ENCODE results near the gene RPRD2.

Gene RPRD2

DNA sequence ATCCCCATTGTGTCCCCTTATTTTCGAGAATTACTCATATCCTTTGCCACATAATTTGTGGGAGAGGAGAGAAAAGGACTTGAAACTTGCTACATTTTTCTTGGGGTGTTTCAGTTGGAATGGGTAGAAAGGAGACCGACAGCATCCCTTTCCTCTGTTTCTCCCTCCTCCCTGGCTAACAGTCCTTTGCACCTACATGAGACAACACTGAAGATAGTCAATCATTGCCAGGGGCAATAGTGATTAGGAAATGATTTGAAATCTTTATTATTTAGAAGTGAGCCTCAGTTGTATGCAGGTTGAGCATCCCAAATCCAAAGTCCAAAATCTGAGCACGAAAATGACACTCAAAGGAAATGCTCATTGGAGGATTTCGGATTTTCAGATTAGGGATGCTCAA, 115.4 kb downstream of the RPRD2 start:
- Histone ChIP-seq H3K36me3 (ENCODE audit: insufficient read depth, insufficient read length, low read length) (no peaks in the 10 kb centered on the region), H3K9ac (ENCODE audit: insufficient read length, low read depth) (no peak overlapping the region), H3K9me3 (ENCODE audit: insufficient read depth, low read length) (no peaks in the 10 kb centered on the region), H3K4me3 (ENCODE audit: insufficient read length, low read depth) (no peak overlapping the region), H3K4me1 (ENCODE audit: insufficient read depth, insufficient read length) (no peaks in the 10 kb centered on the region), H3K27me3 (ENCODE audit: insufficient read depth, insufficient read length) (no peaks in the 10 kb centered on the region)
- no peak for TF ChIP-seq ZNF274 (IDR thresholded peaks at IDR 0.05; ENCODE audit: low read depth, low read length)
- no peak for TF ChIP-seq SUZ12 (IDR thresholded peaks at IDR 0.05; ENCODE audit: extremely low read depth, insufficient read depth, insufficient read length)
- no peak for TF ChIP-seq YY1 (IDR thresholded peaks at IDR 0.05; ENCODE audit: insufficient read depth, insufficient read length)
- no peak for DNase-seq (ENCODE audit: low read depth, low spot score)

- Histone ChIP-seq H3K4me3 (ENCODE audit: insufficient read length, low read depth) (no peak overlapping the region), H3K36me3 (ENCODE audit: insufficient read depth, insufficient read length, low read length) (no peaks in the 10 kb centered on the region), H3K4me1 (ENCODE audit: insufficient read depth, insufficient read length) (no peaks in the 10 kb centered on the region), H3K9me3 (ENCODE audit: insufficient read depth, low read length) (no peaks in the 10 kb centered on the region), H3K9ac (ENCODE audit: insufficient read length, low read depth) (no peak overlapping the region), H3K27me3 (ENCODE audit: insufficient read depth, insufficient read length) (no peaks in the 10 kb centered on the region)
- TF ChIP-seq YY1 (IDR thresholded peaks at IDR 0.05; ENCODE audit: insufficient read depth, insufficient read length) (no peak), SUZ12 (IDR thresholded peaks at IDR 0.05; ENCODE audit: extremely low read depth, insufficient read depth, insufficient read length) (no peak), ZNF274 (IDR thresholded peaks at IDR 0.05; ENCODE audit: low read depth, low read length) (no peak)
- DNase-seq (ENCODE audit: low read depth, low spot score): no peak
These were observed 116.0 kb downstream of the RPRD2 start for GRCh38 chr1:150479927-150480352.

DNA sequence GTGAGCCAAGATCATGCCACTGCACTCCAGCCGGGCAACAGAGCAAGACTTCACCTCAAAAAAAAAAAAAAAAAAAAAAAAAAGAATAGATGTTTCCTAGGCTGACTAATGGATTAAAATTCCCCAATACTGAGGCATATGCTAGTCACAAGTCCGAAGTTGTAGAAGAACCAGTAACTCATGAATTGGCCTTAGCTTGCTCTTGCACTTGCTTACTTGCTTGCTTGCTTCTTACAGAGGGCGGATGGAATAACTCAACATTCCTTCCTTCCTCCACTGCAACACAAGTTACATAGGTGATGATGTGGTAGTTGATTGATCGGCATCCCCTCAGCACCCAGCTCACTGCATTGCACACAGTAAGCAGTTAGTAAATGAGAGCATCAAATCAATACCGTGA, 120.5 kb downstream of the RPRD2 start:
- H3K9ac ChIP-seq (ENCODE audit: insufficient read length, low read depth): no peak overlapping the region

GRCh38 chr1:150484861-150485260, 120.9 kb downstream of the RPRD2 start:
- Histone ChIP-seq H3K4me3 (ENCODE audit: insufficient read length, low read depth) (no peak overlapping the region), H3K4me1 (ENCODE audit: insufficient read depth, insufficient read length) (no peaks in the 10 kb centered on the region), H3K27me3 (ENCODE audit: insufficient read depth, insufficient read length) (no peaks in the 10 kb centered on the region), H3K36me3 (ENCODE audit: insufficient read depth, insufficient read length, low read length) (peaks cover 13% of the 10 kb centered on the region), H3K9ac (ENCODE audit: insufficient read length, low read depth) (no peak overlapping the region), H3K9me3 (ENCODE audit: insufficient read depth, low read length) (no peaks in the 10 kb centered on the region)
- TF ChIP-seq SUZ12 (IDR thresholded peaks at IDR 0.05; ENCODE audit: extremely low read depth, insufficient read depth, insufficient read length) (no peak), ZNF274 (IDR thresholded peaks at IDR 0.05; ENCODE audit: low read depth, low read length) (no peak), YY1 (IDR thresholded peaks at IDR 0.05; ENCODE audit: insufficient read depth, insufficient read length) (no peak)
- no peak for DNase-seq (ENCODE audit: low read depth, low spot score)

More for the DNA sequence above, 120.5 kb downstream of the RPRD2 start:
- DNase-seq (ENCODE audit: low read depth, low spot score): no peak
- Histone ChIP-seq H3K27me3 (ENCODE audit: insufficient read depth, insufficient read length) (no peaks in the 10 kb centered on the region), H3K4me1 (ENCODE audit: insufficient read depth, insufficient read length) (no peaks in the 10 kb centered on the region), H3K9me3 (ENCODE audit: insufficient read depth, low read length) (no peaks in the 10 kb centered on the region), H3K4me3 (ENCODE audit: insufficient read length, low read depth) (no peak overlapping the region), H3K36me3 (ENCODE audit: insufficient read depth, insufficient read length, low read length) (peaks cover 9% of the 10 kb centered on the region)
- TF ChIP-seq SUZ12 (IDR thresholded peaks at IDR 0.05; ENCODE audit: extremely low read depth, insufficient read depth, insufficient read length) (no peak), YY1 (IDR thresholded peaks at IDR 0.05; ENCODE audit: insufficient read depth, insufficient read length) (no peak), ZNF274 (IDR thresholded peaks at IDR 0.05; ENCODE audit: low read depth, low read length) (no peak)

DNA sequence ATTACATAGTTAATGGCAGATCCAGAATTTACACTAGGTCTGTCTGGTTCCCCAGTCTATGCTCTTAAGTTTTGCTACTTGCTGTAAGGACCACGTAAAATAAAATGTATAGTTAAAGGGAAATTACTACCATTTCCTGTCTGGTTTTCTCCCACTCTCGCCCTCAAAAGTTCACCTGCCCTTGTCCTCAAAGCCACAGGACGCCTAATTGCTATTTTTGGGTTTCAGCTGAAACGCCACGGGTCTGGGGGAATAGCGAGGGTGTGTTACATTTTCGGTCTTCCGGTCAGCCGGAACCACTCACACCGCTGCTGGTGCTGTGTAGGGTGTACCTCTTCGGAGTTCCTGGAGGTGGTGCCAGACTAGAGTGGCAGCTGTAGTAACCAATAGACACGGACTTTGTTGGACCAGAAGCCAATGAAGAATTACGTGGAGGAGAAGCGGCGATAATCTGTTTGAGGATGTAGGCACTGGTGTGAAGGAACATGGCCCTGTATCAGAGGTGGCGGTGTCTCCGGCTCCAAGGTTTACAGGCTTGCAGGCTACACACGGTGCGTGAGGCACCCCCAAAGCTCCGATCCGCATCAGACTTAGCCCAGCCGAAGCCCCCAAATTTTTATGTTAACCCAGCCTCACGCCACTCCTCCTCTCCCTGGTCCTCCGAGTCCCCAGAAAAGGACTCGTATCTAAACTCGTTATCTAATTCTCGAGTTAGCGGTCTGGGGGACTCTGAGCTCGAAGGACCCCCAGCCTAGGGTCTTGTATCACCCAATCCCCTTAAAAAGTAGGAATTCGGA, 123.2 kb downstream of the RPRD2 start, which contains the start of gene TARS2:
Gene TARS2 (plus strand): TSS at position 454 of the 797 bp plus-strand sequence. CDS start 32 bp downstream, at position 486.
- DNase-seq (ENCODE audit: low read depth, low spot score): peak; percentile 100
- Histone ChIP-seq H3K9ac (ENCODE audit: insufficient read length, low read depth) (peak within 1 kb of the TSS; percentile 94), H3K27me3 (ENCODE audit: insufficient read depth, insufficient read length) (no peaks in the 10 kb centered on the region), H3K36me3 (ENCODE audit: insufficient read depth, insufficient read length, low read length) (peaks cover 33% of the 10 kb centered on the region), H3K4me1 (ENCODE audit: insufficient read depth, insufficient read length) (no peaks in the 10 kb centered on the region), H3K4me3 (ENCODE audit: insufficient read length, low read depth) (peak within 1 kb of the TSS; percentile 87), H3K9me3 (ENCODE audit: insufficient read depth, low read length) (no peaks in the 10 kb centered on the region)
- TF ChIP-seq ZNF274 (IDR thresholded peaks at IDR 0.05; ENCODE audit: low read depth, low read length) (no peak), YY1 (IDR thresholded peaks at IDR 0.05; ENCODE audit: insufficient read depth, insufficient read length) (peak; percentile 64), SUZ12 (IDR thresholded peaks at IDR 0.05; ENCODE audit: extremely low read depth, insufficient read depth, insufficient read length) (no peak)

- TF ChIP-seq ZNF274 (IDR thresholded peaks at IDR 0.05; ENCODE audit: low read depth, low read length) (no peak), YY1 (IDR thresholded peaks at IDR 0.05; ENCODE audit: insufficient read depth, insufficient read length) (no peak), SUZ12 (IDR thresholded peaks at IDR 0.05; ENCODE audit: extremely low read depth, insufficient read depth, insufficient read length) (no peak)
- Histone ChIP-seq H3K36me3 (ENCODE audit: insufficient read depth, insufficient read length, low read length) (peaks cover 38% of the 10 kb centered on the region), H3K4me1 (ENCODE audit: insufficient read depth, insufficient read length) (no peaks in the 10 kb centered on the region), H3K27me3 (ENCODE audit: insufficient read depth, insufficient read length) (no peaks in the 10 kb centered on the region), H3K4me3 (ENCODE audit: insufficient read length, low read depth) (peak overlapping the region; percentile 87), H3K9ac (ENCODE audit: insufficient read length, low read depth) (peak overlapping the region; percentile 94), H3K9me3 (ENCODE audit: insufficient read depth, low read length) (no peaks in the 10 kb centered on the region)
- DNase-seq (ENCODE audit: low read depth, low spot score): no peak
These were observed 123.8 kb downstream of the RPRD2 start for GRCh38 chr1:150487763-150488115.

DNA sequence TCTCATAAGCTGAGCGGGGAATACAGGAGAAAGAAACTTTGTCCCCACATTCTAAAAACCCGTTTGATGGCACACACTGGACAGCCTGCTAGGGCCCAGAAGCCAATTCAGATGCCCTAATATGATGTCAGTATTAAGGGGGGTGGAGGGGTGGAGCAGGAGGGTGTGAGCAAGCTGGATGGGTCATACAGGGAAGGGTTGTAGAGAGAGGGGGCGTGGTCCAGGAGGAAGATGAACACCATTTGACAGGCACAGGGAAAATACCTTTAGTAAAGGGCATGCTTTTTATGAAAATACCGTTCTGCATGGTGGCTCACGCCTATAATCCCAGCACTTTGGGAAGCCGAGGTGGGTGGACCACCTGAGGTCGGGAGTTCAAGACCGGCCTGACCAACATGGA, 129.2 kb downstream of the RPRD2 start:
- Histone ChIP-seq H3K9me3 (ENCODE audit: insufficient read depth, low read length) (no peaks in the 10 kb centered on the region), H3K4me1 (ENCODE audit: insufficient read depth, insufficient read length) (no peaks in the 10 kb centered on the region), H3K36me3 (ENCODE audit: insufficient read depth, insufficient read length, low read length) (peaks cover 75% of the 10 kb centered on the region), H3K27me3 (ENCODE audit: insufficient read depth, insufficient read length) (no peaks in the 10 kb centered on the region), H3K9ac (ENCODE audit: insufficient read length, low read depth) (no peak overlapping the region), H3K4me3 (ENCODE audit: insufficient read length, low read depth) (no peak overlapping the region)
- TF ChIP-seq ZNF274 (IDR thresholded peaks at IDR 0.05; ENCODE audit: low read depth, low read length) (no peak), SUZ12 (IDR thresholded peaks at IDR 0.05; ENCODE audit: extremely low read depth, insufficient read depth, insufficient read length) (no peak), YY1 (IDR thresholded peaks at IDR 0.05; ENCODE audit: insufficient read depth, insufficient read length) (no peak)
- no peak for DNase-seq (ENCODE audit: low read depth, low spot score)
